NCI-H226 (cell line): ENCODE results near the gene CCDC136.
A peak's percentile ranks its signal among the peaks of the same experiment; 100 is the strongest.

Experiments
- DNase-seq: peaks from one replicate; pipeline ENCODE4 v3.0.0-alpha.2; 2015

The CCDC136 gene

DNA sequence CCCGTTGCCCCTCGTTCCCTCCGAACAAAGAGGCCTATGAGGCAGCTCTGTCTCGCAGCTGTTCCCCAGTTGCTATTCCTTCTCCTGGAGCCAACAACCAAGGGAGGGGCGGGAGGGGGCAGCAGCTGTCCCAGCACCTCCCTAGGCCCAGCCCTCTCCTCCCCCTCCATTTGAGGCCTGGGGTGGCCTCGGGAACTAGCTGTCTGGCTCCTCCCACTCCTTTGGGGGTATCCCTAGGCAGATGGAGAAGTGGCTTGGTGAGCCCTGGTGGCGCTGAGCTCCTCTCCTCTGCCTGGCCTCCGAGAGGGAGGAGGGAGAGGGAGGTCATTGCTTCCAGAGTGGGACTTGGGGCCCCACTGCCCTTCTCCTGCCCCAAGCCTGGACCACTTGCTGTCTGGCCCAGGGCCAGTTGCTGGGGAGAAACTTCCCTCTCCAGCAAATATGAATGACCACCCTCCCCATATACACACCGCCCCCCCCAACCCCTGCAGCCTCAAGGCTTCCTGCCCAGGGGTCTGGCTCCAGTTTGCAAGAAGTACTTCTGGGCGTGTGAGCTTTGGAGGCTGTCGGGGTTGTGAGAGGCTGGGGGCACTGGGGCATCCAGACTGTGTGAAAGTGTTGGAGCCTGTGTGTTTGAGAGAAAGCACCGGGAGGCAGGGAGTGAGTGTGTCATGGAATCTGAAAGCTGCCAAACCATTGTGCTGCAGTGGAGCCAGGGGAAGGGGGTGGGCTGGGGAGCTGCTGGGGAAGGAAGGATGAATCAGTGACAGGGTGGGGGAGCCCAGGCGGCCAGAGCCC is 41.6 kb downstream of the CCDC136 start:
- DNase-seq = peak; percentile 68

DNA sequence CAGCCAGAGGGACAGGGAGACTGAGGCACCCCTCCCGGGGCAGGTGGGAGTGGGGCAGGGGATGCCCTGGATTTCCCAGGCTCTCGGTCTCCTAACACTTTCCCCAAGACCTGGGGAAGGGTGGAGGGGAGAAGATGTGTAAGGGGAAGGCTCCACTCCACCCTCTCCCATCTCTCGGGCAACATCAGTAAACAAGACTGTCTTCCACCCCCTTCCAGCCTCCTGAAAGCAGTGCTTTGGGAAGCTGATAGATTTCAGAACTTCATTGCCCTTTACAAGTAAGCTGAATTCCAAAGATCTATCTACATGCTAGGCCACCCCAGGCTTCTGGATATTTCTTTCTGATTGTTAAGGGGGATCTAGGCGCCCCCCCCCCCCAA is 42.2 kb downstream of the CCDC136 start:
- no peak for DNase-seq

DNA sequence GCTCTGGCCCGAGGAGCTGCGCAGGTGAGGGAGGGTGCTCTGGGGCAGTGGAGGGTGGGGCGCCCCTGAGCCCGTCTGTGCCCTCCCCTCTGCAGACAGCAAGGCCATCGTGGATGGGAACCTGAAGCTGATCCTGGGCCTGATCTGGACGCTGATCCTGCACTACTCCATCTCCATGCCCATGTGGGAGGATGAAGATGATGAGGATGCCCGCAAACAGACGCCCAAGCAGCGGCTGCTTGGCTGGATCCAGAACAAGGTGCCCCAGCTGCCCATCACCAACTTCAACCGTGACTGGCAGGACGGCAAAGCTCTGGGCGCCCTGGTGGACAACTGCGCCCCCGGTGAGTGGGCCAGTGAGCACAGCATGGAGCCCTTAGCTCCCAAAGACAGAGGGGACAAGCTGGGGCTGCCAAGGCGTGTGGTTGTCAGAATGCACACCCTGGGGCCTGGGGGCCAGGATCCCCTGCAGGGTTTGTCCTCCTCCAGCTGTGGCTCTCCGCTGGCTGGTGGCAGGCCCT is 43.5 kb downstream of the CCDC136 start:
- no peak for DNase-seq

DNA sequence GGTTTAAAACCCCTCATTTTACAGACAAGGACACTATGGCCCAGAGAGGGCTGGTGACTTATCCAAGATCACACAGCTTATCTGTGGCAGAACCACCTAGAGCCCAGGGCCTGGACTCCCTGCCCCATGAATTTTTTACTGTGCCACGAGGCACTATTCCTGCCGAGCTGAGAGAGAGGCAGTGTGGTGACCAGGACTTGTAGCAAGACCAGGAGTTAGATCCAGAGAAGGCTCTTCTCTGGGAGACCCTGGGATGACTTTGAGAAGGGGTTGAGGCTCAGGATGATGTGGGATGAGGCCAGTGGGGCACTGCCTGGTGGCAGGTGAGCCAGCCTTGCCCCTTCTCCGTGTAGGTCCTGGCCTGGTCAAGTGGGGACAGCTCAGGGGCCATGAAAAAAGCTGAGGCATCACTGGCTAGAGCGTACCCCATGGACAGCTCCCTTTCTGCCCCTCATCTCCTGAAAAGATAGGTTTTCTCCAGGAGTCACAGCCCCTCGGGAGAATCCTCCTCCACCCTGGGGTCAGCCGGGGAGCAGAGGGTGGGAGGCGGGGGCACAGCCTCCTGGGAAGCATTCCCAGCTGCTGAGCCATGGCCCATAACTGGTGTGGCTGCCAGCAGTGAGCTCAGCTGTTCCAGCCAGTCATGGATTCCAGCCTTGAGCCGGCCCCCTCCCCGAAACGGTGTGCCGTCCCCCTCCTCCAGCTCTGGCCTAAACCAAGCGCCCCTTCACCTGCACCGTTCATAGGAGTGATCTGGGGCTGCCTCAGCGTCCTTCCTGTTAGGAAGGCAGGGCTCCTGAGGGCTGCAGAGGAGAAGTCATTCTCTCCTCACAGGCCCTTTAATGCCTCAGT is 44.2 kb downstream of the CCDC136 start:
- no peak for DNase-seq

DNA sequence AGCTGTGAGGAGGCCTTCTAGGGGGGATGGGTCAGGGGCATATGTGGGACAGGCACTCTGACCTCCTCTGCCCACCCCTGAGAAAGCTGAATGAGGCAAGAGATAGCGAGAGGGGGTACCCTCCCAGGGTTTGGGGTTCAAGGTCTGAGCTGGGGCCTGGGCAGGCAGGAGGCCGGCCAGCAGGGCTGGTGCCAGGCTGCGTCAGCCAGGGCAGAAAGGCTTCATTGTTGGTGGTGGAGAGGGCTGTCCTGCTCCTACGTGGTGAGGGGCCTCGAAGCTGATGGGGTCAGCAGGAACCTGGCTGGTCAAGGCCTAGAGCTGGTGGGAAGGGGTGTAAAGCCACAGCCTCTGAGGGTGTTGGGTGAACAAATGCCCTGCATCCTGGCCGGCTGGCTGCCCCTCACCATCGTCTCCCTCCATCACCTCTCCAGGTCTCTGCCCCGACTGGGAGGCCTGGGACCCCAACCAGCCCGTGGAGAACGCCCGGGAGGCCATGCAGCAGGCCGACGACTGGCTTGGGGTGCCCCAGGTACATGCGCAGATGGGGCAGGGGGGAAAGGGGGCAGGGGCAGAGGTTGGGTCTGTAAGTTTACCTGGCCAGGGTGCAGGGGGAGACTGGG is 45.1 kb downstream of the CCDC136 start:
- DNase-seq = no peak

DNA sequence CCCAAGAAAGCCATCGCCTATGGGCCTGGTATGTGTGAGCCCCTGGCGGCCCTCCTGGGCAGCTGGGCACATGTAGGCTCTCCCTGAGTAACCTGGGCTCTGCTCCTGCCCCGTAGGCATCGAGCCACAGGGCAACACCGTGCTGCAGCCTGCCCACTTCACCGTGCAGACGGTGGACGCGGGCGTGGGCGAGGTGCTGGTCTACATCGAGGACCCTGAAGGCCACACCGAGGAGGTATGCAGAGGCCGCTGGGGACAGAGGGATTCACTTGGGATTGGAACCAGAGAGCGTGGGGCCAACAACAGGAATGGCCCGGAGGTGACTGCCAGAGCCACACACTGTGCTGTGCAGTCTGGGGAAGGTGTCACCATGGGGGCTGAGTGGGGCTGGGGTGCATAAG is 45.8 kb downstream of the CCDC136 start:
- no peak for DNase-seq

DNA sequence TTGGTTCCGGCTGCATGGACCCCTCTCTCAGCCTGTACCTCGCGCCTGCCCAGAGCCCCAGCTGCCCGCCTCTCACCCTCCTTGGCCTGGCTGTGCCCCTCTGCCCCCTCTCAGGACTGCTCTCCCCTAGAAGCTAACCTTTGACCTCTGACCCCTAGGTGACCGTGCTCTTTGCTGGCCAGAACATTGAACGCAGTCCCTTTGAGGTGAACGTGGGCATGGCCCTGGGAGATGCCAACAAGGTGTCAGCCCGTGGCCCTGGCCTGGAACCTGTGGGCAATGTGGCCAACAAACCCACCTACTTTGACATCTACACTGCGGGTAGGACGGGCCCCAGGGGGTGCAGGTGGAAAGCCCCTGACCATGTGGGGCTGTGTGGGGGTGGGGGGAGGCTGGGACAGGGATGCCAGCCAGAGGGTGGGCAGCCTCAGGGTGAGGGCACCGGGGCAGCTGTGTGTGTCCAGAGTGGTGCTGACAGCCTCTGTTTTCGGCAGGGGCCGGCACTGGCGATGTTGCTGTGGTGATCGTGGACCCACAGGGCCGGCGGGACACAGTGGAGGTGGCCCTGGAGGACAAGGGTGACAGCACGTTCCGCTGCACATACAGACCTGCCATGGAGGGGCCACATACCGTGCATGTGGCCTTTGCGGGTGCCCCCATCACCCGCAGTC is 46.5 kb downstream of the CCDC136 start:
- DNase-seq = no peak

DNA sequence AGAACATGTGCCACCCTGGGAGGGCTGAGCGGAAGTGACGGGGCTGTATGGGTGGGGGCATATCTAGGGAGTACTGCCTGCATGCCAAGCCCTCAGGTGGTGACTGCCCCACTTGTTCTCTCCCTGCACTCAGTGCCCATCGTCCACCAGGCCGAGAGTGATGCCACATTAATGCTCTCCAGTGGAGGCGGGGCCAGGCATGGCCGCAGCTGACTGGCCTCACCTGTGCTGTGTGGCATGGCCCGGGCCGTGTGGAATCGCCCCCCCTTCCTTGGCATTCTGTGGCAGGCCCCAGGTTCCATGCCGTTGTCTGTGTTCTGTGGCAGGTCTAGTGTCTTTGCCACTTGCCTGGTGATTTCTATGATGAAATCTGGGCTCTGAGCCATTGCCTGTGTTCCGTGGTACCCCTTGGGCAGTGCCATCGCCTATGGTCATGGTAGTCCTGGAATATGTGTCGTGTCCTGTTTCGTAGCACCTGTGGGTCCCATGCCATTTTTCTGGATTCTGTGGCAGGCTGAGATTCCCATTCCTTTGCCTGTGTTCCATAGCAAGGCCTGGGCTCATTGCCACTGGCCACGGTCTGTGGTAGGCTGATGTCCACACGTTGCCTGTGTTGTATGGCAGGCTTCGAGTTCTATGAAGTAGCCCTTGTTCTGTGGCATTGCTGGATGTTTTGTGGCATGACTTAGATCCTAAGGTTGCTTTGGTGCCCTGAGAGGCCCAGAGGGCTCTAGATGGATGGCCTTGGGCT is 47.4 kb downstream of the CCDC136 start:
- DNase-seq = no peak

DNA sequence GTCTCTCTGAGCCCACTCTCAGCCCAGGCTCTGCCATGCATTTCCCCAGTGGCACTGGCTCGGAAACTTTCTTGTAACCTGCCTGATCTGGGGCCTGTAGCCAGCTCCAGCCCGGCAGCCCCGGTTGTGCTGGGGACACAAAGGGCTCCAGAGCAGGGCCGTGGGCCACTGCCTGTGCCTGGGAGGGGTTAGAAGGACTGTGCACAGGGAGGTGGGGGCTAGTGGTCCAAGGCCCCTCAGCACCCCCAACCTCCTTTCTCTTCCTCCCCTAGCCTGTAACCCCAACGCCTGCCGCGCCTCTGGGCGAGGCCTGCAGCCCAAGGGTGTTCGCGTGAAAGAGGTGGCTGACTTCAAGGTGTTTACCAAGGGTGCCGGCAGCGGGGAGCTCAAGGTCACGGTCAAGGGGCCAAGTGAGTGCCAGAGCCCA is 48.0 kb downstream of the CCDC136 start:
- DNase-seq = no peak

DNA sequence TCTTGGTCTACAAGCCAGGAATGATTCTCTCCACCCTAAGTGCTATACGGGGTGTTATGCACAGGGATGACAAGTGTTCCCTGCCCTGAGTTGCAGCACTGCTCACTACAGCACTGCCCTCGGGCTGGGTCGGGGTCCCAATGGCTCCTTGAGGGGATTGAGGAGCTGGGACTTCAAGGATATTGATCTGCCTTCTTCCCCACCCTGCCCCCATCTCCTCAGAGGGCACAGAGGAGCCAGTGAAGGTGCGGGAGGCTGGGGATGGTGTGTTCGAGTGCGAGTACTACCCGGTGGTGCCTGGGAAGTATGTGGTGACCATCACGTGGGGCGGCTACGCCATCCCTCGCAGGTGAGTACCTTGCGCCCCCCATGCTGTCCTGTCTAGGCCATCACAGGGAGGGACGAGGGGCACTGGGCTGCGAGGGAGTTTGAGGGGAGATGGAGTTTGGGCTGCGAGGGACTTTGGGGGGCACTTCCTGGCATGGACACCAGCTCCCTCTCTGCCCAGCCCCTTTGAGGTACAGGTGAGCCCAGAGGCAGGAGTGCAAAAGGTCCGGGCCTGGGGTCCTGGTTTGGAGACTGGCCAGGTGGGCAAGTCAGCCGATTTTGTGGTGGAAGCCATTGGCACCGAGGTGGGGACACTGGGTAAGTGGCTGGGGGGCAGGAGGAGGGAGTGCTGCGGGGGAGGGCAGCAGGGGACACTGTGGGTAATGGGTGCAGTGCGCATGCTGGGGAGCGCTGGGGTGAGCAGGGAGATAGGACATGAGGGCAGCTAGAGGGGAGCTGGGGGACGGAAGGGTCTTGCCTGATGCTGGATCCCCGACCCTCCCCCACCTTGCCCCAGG is 48.8 kb downstream of the CCDC136 start:
- no peak for DNase-seq

DNA sequence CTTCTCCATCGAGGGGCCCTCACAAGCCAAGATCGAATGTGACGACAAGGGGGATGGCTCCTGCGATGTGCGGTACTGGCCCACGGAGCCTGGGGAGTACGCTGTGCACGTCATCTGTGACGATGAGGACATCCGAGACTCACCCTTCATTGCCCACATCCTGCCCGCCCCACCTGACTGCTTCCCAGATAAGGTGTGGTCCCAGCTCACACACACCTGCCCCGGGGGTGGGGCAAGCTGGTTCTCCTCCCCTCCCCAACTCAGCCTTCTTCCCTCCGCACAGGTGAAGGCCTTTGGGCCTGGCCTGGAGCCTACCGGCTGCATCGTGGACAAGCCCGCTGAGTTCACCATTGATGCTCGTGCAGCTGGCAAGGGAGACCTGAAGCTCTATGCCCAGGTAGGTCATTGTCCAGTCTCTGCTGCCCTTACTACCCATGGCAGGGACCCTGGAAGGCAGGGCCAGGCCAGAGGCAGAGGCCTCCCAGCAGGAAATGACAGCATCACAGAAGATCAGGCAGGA is 49.5 kb downstream of the CCDC136 start:
- DNase-seq = no peak

DNA sequence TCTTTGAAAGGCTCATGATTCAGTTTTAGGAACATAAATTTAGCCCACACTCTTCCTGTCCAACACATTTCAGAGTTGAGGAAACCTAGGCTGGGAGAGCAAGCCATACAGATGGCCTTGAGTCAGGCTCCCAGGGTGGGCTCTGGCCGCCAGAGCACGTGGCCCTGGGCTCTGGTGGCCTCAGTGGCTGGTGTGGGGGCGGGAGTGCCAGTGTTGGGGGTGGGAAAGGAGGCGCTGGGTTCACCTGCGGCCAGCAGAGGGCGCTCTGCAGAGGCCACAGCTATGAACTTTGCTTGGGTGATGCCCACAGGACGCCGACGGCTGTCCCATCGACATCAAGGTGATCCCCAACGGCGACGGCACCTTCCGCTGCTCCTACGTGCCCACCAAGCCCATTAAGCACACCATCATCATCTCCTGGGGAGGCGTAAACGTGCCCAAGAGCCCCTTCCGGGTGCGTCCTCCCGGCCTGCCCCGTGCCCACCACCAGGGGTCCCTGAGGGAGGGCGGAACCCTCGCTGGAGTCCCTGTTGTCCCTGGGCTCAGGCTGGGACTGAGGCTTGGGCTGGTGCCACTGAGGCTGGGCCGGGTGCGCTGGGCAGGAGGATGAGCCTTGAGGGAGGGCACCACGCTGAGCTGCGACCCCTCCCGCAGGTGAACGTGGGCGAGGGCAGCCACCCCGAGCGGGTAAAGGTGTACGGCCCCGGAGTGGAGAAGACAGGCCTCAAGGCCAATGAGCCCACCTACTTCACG is 50.3 kb downstream of the CCDC136 start:
- DNase-seq = no peak

DNA sequence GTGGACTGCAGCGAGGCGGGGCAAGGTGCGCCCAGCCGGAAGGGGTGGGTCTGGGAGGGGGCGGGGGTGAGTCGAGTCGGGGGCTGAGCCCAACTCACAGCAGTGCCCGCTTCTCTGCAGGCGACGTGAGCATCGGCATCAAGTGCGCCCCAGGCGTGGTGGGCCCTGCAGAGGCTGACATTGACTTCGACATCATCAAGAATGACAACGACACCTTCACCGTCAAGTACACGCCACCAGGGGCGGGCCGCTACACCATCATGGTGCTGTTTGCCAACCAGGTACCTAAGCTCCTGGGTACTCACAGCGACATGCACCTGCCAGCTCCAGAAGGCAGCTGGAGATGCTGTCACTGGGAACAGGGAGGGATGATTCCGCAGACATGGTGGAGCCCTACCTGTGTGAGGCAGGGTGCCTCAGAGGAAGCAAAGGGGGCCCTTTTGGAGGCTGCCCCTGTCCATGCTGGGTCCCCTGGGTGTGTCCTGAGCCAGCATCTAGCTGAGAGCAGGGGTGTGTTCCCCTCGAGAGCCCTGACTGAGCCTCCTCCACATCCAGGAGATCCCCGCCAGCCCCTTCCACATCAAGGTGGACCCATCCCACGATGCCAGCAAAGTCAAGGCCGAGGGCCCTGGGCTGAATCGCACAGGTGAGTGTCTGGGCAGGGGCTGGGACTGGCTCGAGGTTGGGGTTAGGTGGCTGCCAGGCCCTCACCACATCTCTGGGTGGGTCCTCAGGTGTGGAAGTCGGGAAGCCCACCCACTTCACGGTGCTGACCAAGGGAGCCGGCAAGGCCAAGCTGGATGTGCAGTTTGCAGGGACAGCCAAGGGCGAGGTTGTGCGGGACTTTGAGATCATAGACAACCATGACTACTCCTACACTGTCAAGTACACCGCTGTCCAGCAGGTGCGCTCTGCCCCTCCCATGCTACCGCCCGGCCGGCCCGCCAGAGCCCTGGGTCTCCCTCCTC is 51.2 kb downstream of the CCDC136 start:
- DNase-seq = no peak

DNA sequence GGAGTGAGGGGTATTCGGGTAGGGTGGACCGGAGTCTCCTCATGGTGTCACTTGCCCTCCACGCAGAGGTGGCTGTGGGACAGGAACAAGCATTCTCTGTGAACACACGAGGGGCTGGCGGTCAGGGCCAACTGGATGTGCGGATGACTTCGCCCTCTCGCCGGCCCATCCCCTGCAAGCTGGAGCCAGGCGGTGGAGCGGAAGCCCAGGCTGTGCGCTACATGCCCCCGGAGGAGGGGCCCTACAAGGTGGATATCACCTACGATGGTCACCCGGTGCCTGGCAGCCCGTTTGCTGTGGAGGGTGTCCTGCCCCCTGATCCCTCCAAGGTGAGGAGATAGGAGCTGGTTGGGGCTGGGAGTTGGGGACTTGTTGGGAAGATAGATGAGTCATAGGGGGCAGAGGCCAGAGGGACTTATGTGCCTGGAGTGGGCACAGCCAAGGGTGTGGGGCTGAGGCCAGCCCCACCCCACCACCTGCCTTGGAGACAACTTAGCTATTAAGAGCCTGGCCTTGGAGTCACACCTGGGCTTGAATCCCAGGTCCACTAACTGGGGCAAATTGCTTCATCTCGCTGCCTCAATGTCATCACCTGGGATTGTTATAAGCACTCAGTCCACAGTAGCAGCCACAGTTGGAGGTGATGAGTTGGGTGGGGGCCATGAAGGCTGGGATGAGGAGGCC is 52.3 kb downstream of the CCDC136 start:
- DNase-seq = no peak

DNA sequence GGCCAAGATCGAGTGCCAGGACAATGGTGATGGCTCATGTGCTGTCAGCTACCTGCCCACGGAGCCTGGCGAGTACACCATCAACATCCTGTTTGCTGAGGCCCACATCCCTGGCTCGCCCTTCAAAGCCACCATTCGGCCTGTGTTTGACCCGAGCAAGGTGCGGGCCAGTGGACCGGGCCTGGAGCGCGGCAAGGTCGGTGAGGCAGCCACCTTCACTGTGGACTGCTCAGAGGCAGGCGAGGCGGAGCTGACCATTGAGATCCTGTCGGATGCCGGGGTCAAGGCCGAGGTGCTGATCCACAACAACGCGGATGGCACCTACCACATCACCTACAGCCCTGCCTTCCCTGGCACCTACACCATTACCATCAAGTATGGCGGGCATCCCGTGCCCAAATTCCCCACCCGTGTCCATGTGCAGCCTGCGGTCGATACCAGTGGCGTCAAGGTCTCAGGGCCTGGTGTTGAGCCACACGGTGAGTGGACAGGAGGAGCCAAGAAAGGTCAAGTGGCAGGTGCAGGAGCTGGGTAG is 53.1 kb downstream of the CCDC136 start:
- DNase-seq = no peak

DNA sequence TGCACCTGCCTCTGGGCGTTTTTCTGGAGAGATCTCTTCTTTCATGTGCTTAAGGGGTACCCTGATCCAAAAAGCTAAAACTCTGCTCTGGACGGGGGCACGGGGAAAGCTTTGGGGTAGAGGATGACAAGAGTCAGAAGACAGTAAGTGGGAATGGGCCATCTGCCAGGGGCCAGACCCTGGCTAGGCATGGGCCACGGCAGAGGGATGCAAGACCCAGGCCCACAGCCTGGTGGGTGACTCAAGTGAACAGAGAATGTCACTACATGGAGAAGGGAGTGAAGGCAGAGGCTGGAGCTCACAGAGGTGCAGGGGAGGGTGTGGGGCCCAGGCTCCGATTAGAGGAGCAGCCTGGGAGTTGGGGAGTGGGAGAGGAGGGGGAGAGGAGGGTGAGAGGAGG is 53.7 kb downstream of the CCDC136 start:
- DNase-seq = no peak

DNA sequence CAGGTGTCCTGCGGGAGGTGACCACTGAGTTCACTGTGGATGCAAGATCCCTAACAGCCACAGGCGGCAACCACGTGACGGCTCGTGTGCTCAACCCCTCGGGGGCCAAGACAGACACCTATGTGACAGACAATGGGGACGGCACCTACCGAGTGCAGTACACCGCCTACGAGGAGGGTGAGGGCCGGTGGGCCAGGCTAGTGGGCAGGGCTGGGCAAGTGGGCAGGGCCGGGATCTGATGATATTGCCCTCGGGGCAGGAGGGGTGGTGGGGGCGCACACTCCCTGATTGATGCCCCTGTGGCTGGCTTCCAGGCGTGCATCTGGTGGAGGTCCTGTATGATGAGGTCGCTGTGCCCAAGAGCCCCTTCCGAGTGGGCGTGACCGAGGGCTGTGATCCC is 54.2 kb downstream of the CCDC136 start:
- no peak for DNase-seq
